Keratinocyte (primary cell): ENCODE data around the gene ZNF664. TPM values are rescaled to one million over a fixed set of nuclear protein-coding genes. Genes with fewer than 3 reads are reported as not detected.
A peak's percentile ranks its signal among the peaks of the same experiment; 100 is the strongest.

Source experiments
- DNase-seq: peaks from one replicate; pipeline ENCODE4 v3.0.0-alpha.2; 2011; ENCODE audit warnings: low read depth, missing footprints, low spot score
- FAIRE-seq: peaks from 2 replicates; lab custom pipeline; 2011; peaks lifted over from hg19 to GRCh38; lab: Jason Lieb, UNC
- H2AFZ ChIP-seq: 2 replicates; pipeline ENCODE4 v1.6.0; 2012; ENCODE audit warnings: low read length, control low read depth, inconsistent platforms; ENCODE audit not compliant: control insufficient read depth
- H3K27ac ChIP-seq: 2 replicates; pipeline ENCODE4 v1.5.1; 2011; ENCODE audit warnings: low read length; ENCODE audit not compliant: control insufficient read depth, insufficient read depth
- H3K27me3 ChIP-seq: 3 replicates; pipeline ENCODE4 v1.6.0; 2011; ENCODE audit warnings: low read length; ENCODE audit not compliant: control insufficient read depth, insufficient read depth; ENCODE audit errors: extremely low read depth
- H3K36me3 ChIP-seq, 2 experiments: 2 replicates in 1 of 2; 3 replicates in 1 of 2; pipeline ENCODE4 v1.5.1; 2011; ENCODE audit warnings: low read length in 2 of 2, mild to moderate bottlenecking in 1 of 2; ENCODE audit not compliant: control insufficient read depth in 2 of 2, insufficient read depth in 2 of 2; ENCODE audit errors: extremely low read depth in 1 of 2
- H3K4me1 ChIP-seq: 3 replicates; pipeline ENCODE4 v1.5.1; 2011; ENCODE audit warnings: low read length; ENCODE audit not compliant: control insufficient read depth, insufficient read depth; ENCODE audit errors: extremely low read depth
- H3K4me2 ChIP-seq: 3 replicates; pipeline ENCODE4 v1.6.0; 2011; ENCODE audit warnings: low read depth, low read length; ENCODE audit not compliant: control insufficient read depth, insufficient read depth; ENCODE audit errors: extremely low read depth
- H3K4me3 ChIP-seq, 3 experiments: fragments of 200-600 bp in 1 of 3; sonication (generic) in 1 of 3; 2 replicates in 2 of 3; 3 replicates in 1 of 3; pipeline ENCODE4 v1.5.1; 2011 to 2016; ENCODE audit warnings: low read length in 3 of 3, mild to moderate bottlenecking in 3 of 3, control low read depth in 2 of 3, inconsistent platforms in 1 of 3, low read depth in 1 of 3, mixed read lengths in 1 of 3, mixed run types in 1 of 3, moderate library complexity in 1 of 3; ENCODE audit not compliant: control insufficient read depth in 2 of 3, insufficient read depth in 2 of 3; ENCODE audit errors: extremely low read depth in 1 of 3
- H3K79me2 ChIP-seq: 2 replicates; pipeline ENCODE4 v1.6.0; 2012; ENCODE audit warnings: low read length; ENCODE audit not compliant: control insufficient read depth, insufficient read depth
- H3K9ac ChIP-seq: 3 replicates; pipeline ENCODE4 v1.6.0; 2011; ENCODE audit warnings: low read length; ENCODE audit not compliant: control insufficient read depth, insufficient read depth; ENCODE audit errors: extremely low read depth
- H3K9me1 ChIP-seq: 3 replicates; pipeline ENCODE4 v1.6.0; 2011; ENCODE audit warnings: low read length; ENCODE audit not compliant: control insufficient read depth, insufficient read depth; ENCODE audit errors: extremely low read depth
- H3K9me3 ChIP-seq: 2 replicates; pipeline ENCODE4 v1.5.1; 2012; ENCODE audit warnings: low read depth, low read length; ENCODE audit not compliant: control insufficient read depth
- H4K20me1 ChIP-seq: 3 replicates; pipeline ENCODE4 v1.6.0; 2011; ENCODE audit warnings: low read length; ENCODE audit not compliant: control insufficient read depth, insufficient read depth; ENCODE audit errors: extremely low read depth
- EZH2 ChIP-seq: IDR thresholded peaks from one replicate; pipeline ENCODE4 v1.6.1; 2012; ENCODE audit warnings: inconsistent platforms, mild to moderate bottlenecking, low read length, moderate library complexity
- dilution Hi-C: fragments of 300-500 bp; cut with MboI; formaldehyde crosslinking; loops from one replicate; pipeline ENCODE4 v1.7.0; 2020; ENCODE audit warnings: low sequenced_read_pairs; ENCODE audit not compliant: extremely low pct_ligation_motif_present
- polyA plus RNA-seq, 5 experiments: library from polyadenylated mRNA; depleted of rRNA in 3 of 5; stranded (reverse) in 3 of 5; stranded (forward) in 1 of 5; unstranded in 1 of 5; fragments of >200 nt; gene quantifications; 1 replicate in 1 of 5; 2 replicates in 3 of 5; 3 replicates in 1 of 5; pipeline versions ENCODE4 v1.2.1 to v1.2.3, GENCODE V29; 2011 to 2012; ENCODE audit warnings: missing spikeins in 2 of 5, low read depth in 1 of 5, low replicate concordance in 1 of 5
- TF ChIP-seq, protein P1 (sequence below), 3 experiments: IDR thresholded peaks in 1 of 3; conservative IDR thresholded peaks in 1 of 3; optimal IDR thresholded peaks in 1 of 3; 2 replicates in 2 of 3; 3 replicates in 1 of 3; pipeline versions ENCODE3 to v1.5.1; 2011; ENCODE audit warnings: low read length in 3 of 3, mild to moderate bottlenecking in 3 of 3, moderate library complexity in 2 of 3, control low read depth in 1 of 3, inconsistent platforms in 1 of 3; ENCODE audit not compliant: insufficient read depth in 2 of 3; ENCODE audit errors: extremely low read depth in 1 of 3

Gene ZNF664
- polyA plus RNA-seq, 1 donor (not counting 4 experiments of a cell fraction or from before 2014, with no cell fraction given), result 48.7 TPM

DNA sequence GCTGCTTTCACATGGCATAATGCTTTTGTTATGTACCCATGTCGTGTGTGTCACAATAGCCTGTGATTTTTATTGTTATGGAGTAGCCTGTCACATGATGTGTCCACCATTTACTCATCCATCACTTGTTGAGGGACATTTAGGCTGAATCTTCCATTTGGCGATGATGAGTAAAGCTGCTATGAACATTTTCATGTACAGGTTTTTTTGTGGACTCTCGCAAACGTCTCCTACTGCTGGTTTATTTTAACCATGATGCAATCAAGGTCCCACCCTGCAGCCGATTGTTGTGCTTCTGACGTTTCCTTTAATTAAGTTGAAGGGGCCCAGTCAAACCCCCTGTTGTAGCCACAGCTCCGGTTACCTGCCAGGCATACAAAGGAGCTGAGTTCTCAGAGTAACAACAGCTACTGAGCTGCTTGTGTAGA is 63.2 kb downstream of the ZNF664 start:
- FAIRE-seq, result no peak
- H3K4me1 ChIP-seq, result no peaks in the 10 kb centered on the region
- no peak for DNase-seq
- no peak overlapping the region for H3K4me3 ChIP-seq
- TF ChIP-seq, protein P1, sequence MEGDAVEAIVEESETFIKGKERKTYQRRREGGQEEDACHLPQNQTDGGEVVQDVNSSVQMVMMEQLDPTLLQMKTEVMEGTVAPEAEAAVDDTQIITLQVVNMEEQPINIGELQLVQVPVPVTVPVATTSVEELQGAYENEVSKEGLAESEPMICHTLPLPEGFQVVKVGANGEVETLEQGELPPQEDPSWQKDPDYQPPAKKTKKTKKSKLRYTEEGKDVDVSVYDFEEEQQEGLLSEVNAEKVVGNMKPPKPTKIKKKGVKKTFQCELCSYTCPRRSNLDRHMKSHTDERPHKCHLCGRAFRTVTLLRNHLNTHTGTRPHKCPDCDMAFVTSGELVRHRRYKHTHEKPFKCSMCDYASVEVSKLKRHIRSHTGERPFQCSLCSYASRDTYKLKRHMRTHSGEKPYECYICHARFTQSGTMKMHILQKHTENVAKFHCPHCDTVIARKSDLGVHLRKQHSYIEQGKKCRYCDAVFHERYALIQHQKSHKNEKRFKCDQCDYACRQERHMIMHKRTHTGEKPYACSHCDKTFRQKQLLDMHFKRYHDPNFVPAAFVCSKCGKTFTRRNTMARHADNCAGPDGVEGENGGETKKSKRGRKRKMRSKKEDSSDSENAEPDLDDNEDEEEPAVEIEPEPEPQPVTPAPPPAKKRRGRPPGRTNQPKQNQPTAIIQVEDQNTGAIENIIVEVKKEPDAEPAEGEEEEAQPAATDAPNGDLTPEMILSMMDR (optimal IDR thresholded peaks at IDR 0.05 in 1 of 3, IDR thresholded peaks at IDR 0.05 in 1 of 3, conservative IDR thresholded peaks at IDR 0.05 in 1 of 3; ENCODE audit: extremely low read depth in 1 of 3, insufficient read depth in 2 of 3, low read length in 3 of 3), result no peak
- TF ChIP-seq EZH2, result no peak
- no peaks in the 10 kb centered on the region for H3K9me3 ChIP-seq
- H3K27ac ChIP-seq, result no peak overlapping the region
- H3K9ac ChIP-seq, result no peak overlapping the region
- no peaks in the 10 kb centered on the region for H4K20me1 ChIP-seq
- dilution Hi-C loops, result no loop called here
- no peaks in the 10 kb centered on the region for H3K79me2 ChIP-seq
- no peaks in the 10 kb centered on the region for H3K27me3 ChIP-seq
- H3K4me2 ChIP-seq, result no peak overlapping the region
- H2AFZ ChIP-seq, result peak overlapping the region; percentile 47
- H3K9me1 ChIP-seq, result no peaks in the 10 kb centered on the region
- no peaks in the 10 kb centered on the region for H3K36me3 ChIP-seq

DNA sequence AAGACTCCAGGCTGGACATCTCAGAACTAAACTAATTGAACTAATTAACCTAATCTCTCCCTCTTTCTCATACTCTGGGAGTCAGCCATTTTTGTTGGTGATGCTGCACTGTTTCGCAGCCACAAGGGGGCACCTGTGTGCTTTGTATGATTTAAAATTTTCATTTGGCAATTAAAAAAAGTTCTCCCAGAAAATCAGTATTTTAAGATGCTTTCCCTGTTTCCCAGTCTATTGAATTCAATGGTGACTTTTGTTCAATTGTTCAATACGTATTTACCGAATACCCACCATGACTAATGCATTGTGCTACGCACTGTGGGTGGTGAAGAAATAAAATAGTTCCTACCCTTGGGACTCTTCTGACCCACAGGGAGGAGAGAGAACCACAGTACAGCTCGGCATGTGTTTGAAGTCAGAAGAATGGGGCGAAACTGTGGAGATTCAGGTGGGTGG is 63.7 kb downstream of the ZNF664 start:
- Histone ChIP-seq H3K9me3 (no peaks in the 10 kb centered on the region), H3K79me2 (no peaks in the 10 kb centered on the region), H3K36me3 (no peaks in the 10 kb centered on the region), H3K4me1 (no peaks in the 10 kb centered on the region), H2AFZ (peak overlapping the region; percentile 47), H3K9me1 (no peaks in the 10 kb centered on the region), H3K27me3 (no peaks in the 10 kb centered on the region), H3K9ac (no peak overlapping the region), H3K4me3 (no peak overlapping the region), H3K4me2 (no peak overlapping the region), H3K27ac (no peak overlapping the region), H4K20me1 (no peaks in the 10 kb centered on the region)
- TF ChIP-seq EZH2, result no peak
- TF ChIP-seq, protein P1 (optimal IDR thresholded peaks at IDR 0.05 in 1 of 3, IDR thresholded peaks at IDR 0.05 in 1 of 3, conservative IDR thresholded peaks at IDR 0.05 in 1 of 3; ENCODE audit: extremely low read depth in 1 of 3, insufficient read depth in 2 of 3, low read length in 3 of 3), result peak; percentile 68 to 88 (median 75)
- FAIRE-seq (peak; percentile 85), DNase-seq (no peak)
- dilution Hi-C loops, result no loop called here
